Activated effector memory CD4-positive, alpha-beta T cell treated with Interleukin-2 at 50 U/mL for 16 hours (primary cell): ENCODE results near the gene SPATA22.
"Not testable (repeated sequence)": the region's sequence is repeated elsewhere in the genome, so short reads cannot be mapped to it uniquely, and the experiment has no call there.

Experiments used
- DNase-seq: peaks from one replicate; pipeline ENCODE4 v3.0.0-alpha.2; 2020

The SPATA22 gene

GRCh38 chr17:3469529-3469928 lies 2.1 kb downstream of the SPATA22 start:
- no peak for DNase-seq

GRCh38 chr17:3466355-3466754 lies 5.3 kb downstream of the SPATA22 start:
- not testable (repeated sequence) for DNase-seq

DNA sequence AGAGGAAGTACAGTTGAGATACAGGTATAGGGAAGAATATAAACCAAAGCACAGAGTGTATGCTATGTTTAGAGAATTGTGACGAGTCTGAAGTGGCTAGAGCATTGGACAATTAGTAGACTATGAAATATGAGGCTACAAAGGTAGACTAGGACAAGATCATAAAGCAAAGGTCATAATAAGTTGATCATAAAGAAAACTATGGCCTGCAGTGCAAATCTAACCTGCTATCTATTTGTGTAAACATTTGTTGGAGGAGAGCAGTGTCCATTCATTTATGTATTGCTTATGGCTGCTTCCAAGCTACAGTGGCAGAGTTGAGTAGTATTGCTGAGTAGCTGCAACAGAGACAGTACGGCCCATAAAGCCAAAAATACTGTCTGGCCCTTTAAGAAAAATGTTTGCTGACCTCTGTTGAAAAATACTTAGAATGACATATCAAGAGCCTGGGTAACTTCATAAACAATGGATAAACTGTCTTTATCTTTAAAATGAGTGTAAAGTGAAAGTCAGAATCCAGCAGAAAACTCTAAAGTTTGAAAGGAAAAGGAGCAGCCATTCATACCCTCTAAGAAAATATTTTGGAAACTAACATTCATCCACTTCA lies 23.5 kb downstream of the SPATA22 start:
- no peak for DNase-seq

GRCh38 chr17:3447625-3448024 lies 24.0 kb downstream of the SPATA22 start:
- no peak for DNase-seq

GRCh38 chr17:3440451-3440850 lies 31.2 kb downstream of the SPATA22 start:
- no peak for DNase-seq

DNA sequence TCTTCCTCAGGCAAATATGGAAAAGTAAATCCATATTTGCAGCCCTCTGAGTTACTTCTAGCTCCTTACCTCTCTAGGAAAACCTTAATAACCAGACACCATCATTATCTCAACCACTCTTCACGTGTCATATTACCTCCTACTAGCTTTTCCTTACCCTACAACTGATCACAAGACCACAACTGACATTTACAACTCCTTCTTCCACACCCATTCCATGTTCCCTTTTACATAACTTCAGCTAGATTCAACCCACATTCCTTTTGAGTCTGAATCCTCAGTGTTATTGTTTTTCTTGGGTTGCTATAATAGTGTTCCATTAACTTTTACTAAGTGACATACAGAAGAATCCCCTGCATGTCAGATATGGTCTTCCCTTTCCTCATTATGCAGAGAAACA lies 33.3 kb downstream of the SPATA22 start:
- no peak for DNase-seq

- DNase-seq = no peak
These were observed 37.9 kb downstream of the SPATA22 start, which contains the start of gene OR1E2 for GRCh38 chr17:3433741-3434140. TSS of gene OR1E2 (minus strand) at chr17:3433841. CDS start at chr17:3433841, 0 bp downstream.

DNA sequence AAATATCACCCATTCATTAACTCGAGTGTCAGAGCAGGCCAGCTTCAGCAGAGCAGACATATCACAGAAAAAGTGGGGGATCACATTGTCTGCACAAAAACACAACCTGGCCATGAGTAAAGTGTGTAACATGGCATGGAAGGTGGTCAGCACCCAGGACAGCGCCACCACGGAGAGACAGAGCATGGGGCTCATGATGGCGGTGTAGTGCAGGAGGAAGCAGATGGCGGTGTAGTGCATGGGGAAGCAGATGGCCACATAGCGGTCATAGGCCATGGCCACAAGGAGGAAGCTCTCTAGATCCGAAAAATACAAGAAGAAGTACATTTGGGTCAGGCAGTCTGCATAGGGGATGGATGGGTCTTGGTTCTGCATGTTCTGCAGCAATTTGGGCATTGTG lies 38.4 kb downstream of the SPATA22 start:
- DNase-seq = not testable (repeated sequence)

DNA sequence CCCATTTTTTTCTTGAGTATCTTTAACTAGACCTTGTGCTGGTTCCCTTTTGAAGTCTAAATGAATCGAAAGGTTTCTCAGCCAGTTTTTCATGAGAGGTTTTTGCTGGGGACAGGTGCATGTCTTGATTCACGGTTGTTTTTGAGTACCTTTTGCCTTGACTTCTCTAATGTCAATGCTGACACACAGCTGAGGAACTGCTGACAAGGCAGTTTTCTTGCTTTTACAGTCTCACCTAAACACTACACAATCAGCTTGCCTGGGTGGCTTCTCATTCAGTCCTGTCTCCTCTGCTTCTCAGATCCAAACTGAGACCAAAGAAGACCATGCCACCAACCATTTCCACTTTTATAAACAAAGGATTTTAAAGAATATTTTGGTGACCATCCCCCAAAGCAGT lies 53.4 kb downstream of the SPATA22 start:
- DNase-seq = no peak

DNA sequence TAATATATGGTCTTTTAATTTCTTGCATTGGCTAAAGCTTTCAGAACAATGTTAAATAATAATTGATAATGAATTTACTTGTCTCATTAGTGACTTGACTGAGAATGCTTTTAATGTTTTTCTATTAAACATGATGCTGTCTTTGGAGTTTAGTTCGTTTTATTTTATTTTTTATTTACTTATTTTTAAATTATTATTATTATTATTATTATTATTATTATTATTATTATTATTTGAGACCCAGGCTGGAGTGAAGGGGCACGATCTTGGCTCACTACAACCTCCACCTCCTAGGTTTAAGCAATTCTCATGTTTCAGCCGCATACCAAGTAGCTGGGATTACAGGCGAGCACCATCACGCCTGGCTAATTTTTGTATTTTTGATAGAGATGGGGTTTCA lies 56.0 kb downstream of the SPATA22 start:
- no peak for DNase-seq

GRCh38 chr17:3412216-3412615 lies 59.4 kb downstream of the SPATA22 start:
- not testable (repeated sequence) for DNase-seq

DNA sequence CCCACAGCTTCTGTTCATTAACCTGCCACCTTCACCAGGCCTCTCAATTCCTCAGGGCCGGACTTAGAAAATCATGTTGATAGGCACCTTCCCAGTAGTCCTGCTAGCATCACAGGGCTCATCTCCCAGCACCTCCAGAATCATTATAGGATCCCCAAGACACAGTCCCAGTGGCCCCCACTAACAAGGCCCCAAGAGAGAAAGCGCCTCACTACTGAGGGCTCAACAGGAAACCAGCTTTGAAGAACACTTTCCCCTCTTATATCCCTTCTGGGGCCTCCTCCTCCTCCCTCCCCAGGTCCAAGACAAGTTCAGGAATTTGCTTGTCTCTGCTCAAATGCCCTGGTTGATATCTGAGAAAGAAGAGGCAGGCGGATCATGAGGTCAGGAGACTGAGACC lies 60.5 kb downstream of the SPATA22 start, which contains the start of gene OR3A3:
TSS of gene OR3A3 (plus strand) at position 301 of the 400 bp plus-strand sequence.
- DNase-seq = no peak

DNA sequence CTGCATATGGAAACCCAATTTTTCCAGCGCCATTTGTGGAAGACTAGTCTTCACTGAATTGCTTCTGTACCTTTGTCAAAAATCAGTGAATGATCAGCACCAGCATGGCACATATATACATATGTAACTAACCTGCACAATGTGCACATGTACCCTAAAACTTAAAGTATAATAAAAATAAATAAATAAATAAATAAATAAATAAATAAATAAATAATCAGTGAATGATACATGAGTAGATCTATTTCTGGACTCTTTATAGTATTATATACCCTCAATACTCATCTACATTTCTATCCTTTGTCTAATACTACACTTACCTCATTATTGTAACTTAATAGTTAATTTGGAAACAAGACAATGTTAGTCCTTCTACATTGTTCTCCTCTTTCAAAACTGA lies 67.8 kb downstream of the SPATA22 start:
- DNase-seq = not testable (repeated sequence)

DNA sequence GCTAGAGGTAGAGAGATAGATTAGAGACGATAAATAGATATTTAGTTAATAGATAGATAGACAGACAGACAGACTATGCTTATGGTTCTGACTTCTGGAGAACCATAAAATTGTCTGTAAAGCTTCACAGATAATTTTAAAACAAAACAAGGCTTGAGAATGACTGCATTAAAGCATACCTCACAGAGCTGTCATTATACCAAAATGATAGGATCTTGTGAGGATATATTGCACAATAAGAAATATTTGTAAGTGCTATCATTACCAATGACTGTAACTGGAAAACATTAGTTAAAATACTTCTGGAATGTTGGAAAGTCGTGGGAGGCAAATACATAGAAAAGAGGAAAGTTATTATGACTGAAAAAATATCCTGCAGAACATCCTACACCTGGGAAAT lies 69.8 kb downstream of the SPATA22 start:
- DNase-seq = no peak

- DNase-seq = no peak
These were observed 71.6 kb downstream of the SPATA22 start for GRCh38 chr17:3400055-3400454.

- DNase-seq = no peak
These were observed 73.3 kb downstream of the SPATA22 start, which contains the start of gene OR1E1 for GRCh38 chr17:3398310-3398709. TSS of gene OR1E1 (minus strand) at chr17:3398410. CDS start at chr17:3398410, 0 bp downstream.

DNA sequence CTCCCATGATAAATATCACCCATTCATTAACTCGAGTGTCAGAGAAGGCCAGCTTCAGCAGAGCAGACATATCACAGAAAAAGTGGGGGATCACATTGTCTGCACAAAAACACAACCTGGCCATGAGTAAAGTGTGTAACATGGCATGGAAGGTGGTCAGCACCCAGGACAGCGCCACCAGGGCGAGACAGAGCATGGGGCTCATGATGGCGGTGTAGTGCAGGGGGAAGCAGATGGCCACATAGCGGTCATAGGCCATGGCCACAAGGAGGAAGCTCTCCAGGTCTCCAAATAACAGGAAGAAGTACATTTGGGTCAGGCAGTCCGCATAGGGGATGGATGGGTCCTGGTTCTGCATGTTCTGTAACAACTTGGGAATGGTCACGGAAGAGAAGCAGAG lies 73.8 kb downstream of the SPATA22 start:
- DNase-seq = not testable (repeated sequence)
